MCF 10A (cell line): ENCODE data around the gene SEMA3D. TPM values are rescaled to one million over a fixed set of nuclear protein-coding genes. Genes with fewer than 3 reads are reported as not detected.

Source experiments
- BruUV-seq: library from RNA; stranded (reverse); fragments of 400-500 nt; replicated peaks from 2 replicates; lab custom pipeline; 2021; lab: Mats Ljungman, UMichigan
- CTCF ChIA-PET: fragments of 300-600 bp; sonication (Branson Sonifier 250); formaldehyde crosslinking; extraction: SDS; loops from one replicate; lab custom pipeline; 2021; ENCODE audit warnings: antibody characterized with exemption, inconsistent platforms; lab: Yijun Ruan, JAX
- POLR2A ChIA-PET: fragments of 300-600, 350-650 bp; sonication (Branson Sonifier 250); formaldehyde crosslinking; extraction: SDS; loops from one replicate; lab custom pipeline; 2020; ENCODE audit warnings: antibody characterized with exemption, inconsistent platforms; lab: Yijun Ruan, JAX
- DNase-seq: peaks from one replicate; pipeline ENCODE4 v3.0.0-alpha.2; 2018; ENCODE audit not compliant: unreplicated experiment
- H3K27ac Mint-ChIP-seq: one replicate; pipeline ENCODE4 v1.8.0; 2022; ENCODE audit warnings: mild to moderate bottlenecking, low read depth, mixed read lengths; ENCODE audit not compliant: unreplicated experiment
- H3K27me3 Mint-ChIP-seq: one replicate; pipeline ENCODE4 v1.8.0; 2022; ENCODE audit warnings: mixed read lengths; ENCODE audit not compliant: insufficient read depth, unreplicated experiment
- H3K36me3 Mint-ChIP-seq: one replicate; pipeline ENCODE4 v1.8.0; 2022; ENCODE audit warnings: mild to moderate bottlenecking, moderate library complexity, mixed read lengths; ENCODE audit not compliant: insufficient read depth, unreplicated experiment
- H3K4me1 Mint-ChIP-seq: one replicate; pipeline ENCODE4 v1.8.0; 2022; ENCODE audit warnings: mixed read lengths; ENCODE audit not compliant: insufficient read depth, unreplicated experiment
- H3K4me3 Mint-ChIP-seq: one replicate; pipeline ENCODE4 v1.8.0; 2022; ENCODE audit warnings: mild to moderate bottlenecking, moderate library complexity, mixed read lengths; ENCODE audit not compliant: unreplicated experiment
- H3K9me3 Mint-ChIP-seq: one replicate; pipeline ENCODE4 v1.8.0; 2022; ENCODE audit warnings: mixed read lengths; ENCODE audit not compliant: unreplicated experiment
- CTCF ChIP-seq: fragments of 200-600 bp; IDR thresholded peaks from one replicate; pipeline ENCODE4 v1.8.0; 2022; ENCODE audit warnings: antibody characterized with exemption, mild to moderate bottlenecking; ENCODE audit not compliant: unreplicated experiment
- intact Hi-C: fragments of 100-400 bp; cut with micrococcal nuclease; formaldehyde crosslinking; loops from 2 replicates; pipeline ENCODE4 v1.14.1; 2022
- total RNA-seq: library from RNA; stranded (reverse); gene quantifications from 2 replicates; pipeline ENCODE4 v1.2.3, GENCODE V29; 2022

Gene SEMA3D
- total RNA-seq, 1 experiment from 2014 or later = not detected

- intact Hi-C loops = no loop called here
- BruUV-seq = no TSS peak
- CTCF ChIA-PET = interaction anchor here (0.9 kb wide), 1 partner anchor 32 kb away, joined by 3 read pairs; no protein-coding TSS in a partner anchor
Measured at GRCh38 chr7:84948634-84949033, 238.2 kb downstream of the SEMA3D start.

GRCh38 chr7:84946549-84946948 is 240.3 kb downstream of the SEMA3D start:
- Mint-ChIP-seq H3K9me3 (no peaks in the 10 kb centered on the region), H3K27me3 (no peaks in the 10 kb centered on the region), H3K36me3 (no peaks in the 10 kb centered on the region), H3K4me3 (no peak overlapping the region), H3K27ac (no peak overlapping the region), H3K4me1 (no peaks in the 10 kb centered on the region)
- intact Hi-C loops = no loop called here
- DNase-seq = no peak
- ChIA-PET POLR2A (no interaction called here), CTCF (interaction anchor here (1.2 kb wide), 1 partner anchor 1011 kb away, joined by 3 read pairs; no protein-coding TSS in a partner anchor)
- TF ChIP-seq CTCF = no peak
- no TSS peak for BruUV-seq

More at GRCh38 chr7:84948634-84949033, 238.2 kb downstream of the SEMA3D start:
- no peak for DNase-seq
- no peak for TF ChIP-seq CTCF
- no peaks in the 10 kb centered on the region for H3K27me3 Mint-ChIP-seq
- no peaks in the 10 kb centered on the region for H3K36me3 Mint-ChIP-seq
- POLR2A ChIA-PET = no interaction called here
- no peak overlapping the region for H3K4me3 Mint-ChIP-seq
- H3K27ac Mint-ChIP-seq = no peak overlapping the region
- H3K9me3 Mint-ChIP-seq = no peaks in the 10 kb centered on the region
- no peaks in the 10 kb centered on the region for H3K4me1 Mint-ChIP-seq
